ENCODE data around the gene CEP85.

DNA sequence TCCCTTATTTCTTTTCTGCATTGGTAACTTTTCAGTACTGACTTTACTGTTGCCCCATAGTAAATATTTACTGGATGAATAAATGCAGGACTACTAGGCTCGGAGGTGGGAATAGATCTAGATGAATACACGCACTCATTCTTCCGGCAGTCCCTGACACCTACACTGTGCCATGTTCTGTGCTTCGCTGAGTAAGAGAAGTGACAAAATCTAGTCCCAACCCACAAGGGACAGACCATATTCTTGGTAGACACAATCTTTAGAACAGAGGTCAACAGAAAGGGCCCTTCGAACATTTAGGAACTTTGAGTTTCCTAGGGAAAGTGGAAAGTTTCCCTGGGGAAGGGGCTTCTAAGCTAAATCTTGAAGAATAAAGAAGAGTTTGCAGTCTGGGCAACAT, 80.5 kb downstream of the CEP85 start:
- TF ChIP-seq POLR2A (IDR thresholded peaks at IDR 0.05; ENCODE audit: low read depth, low read length) (no peak), POLR2AphosphoS5 (IDR thresholded peaks at IDR 0.05; ENCODE audit: low read depth, low read length) (no peak), TAF1 (IDR thresholded peaks at IDR 0.05; ENCODE audit: low read depth, low read length) (no peak), POU2F2 (IDR thresholded peaks at IDR 0.05; ENCODE audit: low read depth, low read length) (no peak), PAX5 (IDR thresholded peaks at IDR 0.05; ENCODE audit: insufficient read depth, low read length, severe bottlenecking) (no peak)

All from GM12891 (cell line).